Keratinocyte (primary cell): ENCODE measurements around the gene ZFAND6.

Experiments used
- CTCF ChIP-seq, 3 experiments: IDR thresholded peaks in 1 of 3; conservative IDR thresholded peaks in 1 of 3; optimal IDR thresholded peaks in 1 of 3; 2 replicates in 2 of 3; 3 replicates in 1 of 3; pipeline versions ENCODE3 to v1.5.1; 2011; ENCODE audit warnings: low read length in 3 of 3, mild to moderate bottlenecking in 3 of 3, moderate library complexity in 2 of 3, control low read depth in 1 of 3, inconsistent platforms in 1 of 3; ENCODE audit not compliant: insufficient read depth in 2 of 3; ENCODE audit errors: extremely low read depth in 1 of 3
- EZH2 ChIP-seq: IDR thresholded peaks from one replicate; pipeline ENCODE4 v1.6.1; 2012; ENCODE audit warnings: inconsistent platforms, mild to moderate bottlenecking, low read length, moderate library complexity

- no peak for TF ChIP-seq CTCF (optimal IDR thresholded peaks at IDR 0.05 in 1 of 3, IDR thresholded peaks at IDR 0.05 in 1 of 3, conservative IDR thresholded peaks at IDR 0.05 in 1 of 3; ENCODE audit: extremely low read depth in 1 of 3, insufficient read depth in 2 of 3, low read length in 3 of 3)
- no peak for TF ChIP-seq EZH2
Measured at GRCh38 chr15:80172401-80172800, 112.9 kb downstream of the ZFAND6 start.
